ENCODE data around the gene CYP2D6.
A peak's percentile ranks its signal among the peaks of the same experiment; 100 is the strongest.
"Not testable (repeated sequence)": the region's sequence is repeated elsewhere in the genome, so short reads cannot be mapped to it uniquely, and the experiment has no call there.

The CYP2D6 gene

GRCh38 chr22:42134100-42135020 lies 3.8 kb upstream of the CYP2D6 start:
- Histone ChIP-seq H3K4me1 (no peaks in the 10 kb centered on the region), H3K36me3 (replicated peaks) (no peaks in the 10 kb centered on the region), H3K9me3 (no peaks in the 10 kb centered on the region), H3K27me3 (ENCODE audit: low read depth) (no peaks in the 10 kb centered on the region), H3K4me3 (no peak overlapping the region)
- in situ Hi-C loops (cut with MboI; ENCODE audit: low sequenced_read_pairs) = no loop called here
- DNase-seq (ENCODE audit: low spot score in 2 of 2) = no peak

- in situ Hi-C loops (cut with MboI; ENCODE audit: low sequenced_read_pairs) = no loop called here
- Histone ChIP-seq H3K4me1 (no peaks in the 10 kb centered on the region), H3K27me3 (ENCODE audit: low read depth) (no peaks in the 10 kb centered on the region), H3K4me3 (no peak overlapping the region), H3K9me3 (no peaks in the 10 kb centered on the region), H3K36me3 (replicated peaks) (no peaks in the 10 kb centered on the region)
- no peak for DNase-seq (ENCODE audit: low spot score in 2 of 2)
These were observed 1.8 kb upstream of the CYP2D6 start for GRCh38 chr22:42132457-42132856.

- Histone ChIP-seq H3K9me3 (no peaks in the 10 kb centered on the region), H3K36me3 (replicated peaks) (no peaks in the 10 kb centered on the region), H3K4me3 (no peak overlapping the region), H3K27me3 (ENCODE audit: low read depth) (no peaks in the 10 kb centered on the region), H3K4me1 (no peaks in the 10 kb centered on the region)
- no peak for DNase-seq (ENCODE audit: low spot score in 2 of 2)
- in situ Hi-C loops (cut with MboI; ENCODE audit: low sequenced_read_pairs) = no loop called here
These were observed 952 bp upstream of the CYP2D6 start for GRCh38 chr22:42131562-42131961.

- in situ Hi-C loops (cut with MboI; ENCODE audit: low sequenced_read_pairs); H3K36me3 ChIP-seq (replicated peaks); H3K9me3 ChIP-seq; H3K4me3 ChIP-seq; H3K4me1 ChIP-seq; H3K27me3 ChIP-seq (ENCODE audit: low read depth); DNase-seq (ENCODE audit: low spot score in 2 of 2): not testable (repeated sequence)
These were observed 428 bp downstream of the CYP2D6 start for GRCh38 chr22:42130182-42130581.

- DNase-seq (ENCODE audit: low spot score in 2 of 2) = peak in 1 of 2 experiments; percentile 41
- H3K27me3 ChIP-seq (ENCODE audit: low read depth); H3K36me3 ChIP-seq (replicated peaks); H3K4me1 ChIP-seq; in situ Hi-C loops (cut with MboI; ENCODE audit: low sequenced_read_pairs); H3K4me3 ChIP-seq; H3K9me3 ChIP-seq: not testable (repeated sequence)
These were observed 1.6 kb downstream of the CYP2D6 start for GRCh38 chr22:42128776-42129694.

GRCh38 chr22:42128007-42128406 lies 2.6 kb downstream of the CYP2D6 start:
- in situ Hi-C loops (cut with MboI; ENCODE audit: low sequenced_read_pairs); H3K36me3 ChIP-seq (replicated peaks): not testable (repeated sequence)

GRCh38 chr22:42127606-42128005 lies 3.0 kb downstream of the CYP2D6 start:
- no peaks in the 10 kb centered on the region for H3K27me3 ChIP-seq (ENCODE audit: low read depth)
- no peak overlapping the region for H3K4me3 ChIP-seq
- in situ Hi-C loops (cut with MboI; ENCODE audit: low sequenced_read_pairs) = no loop called here
- no peaks in the 10 kb centered on the region for H3K9me3 ChIP-seq
- no peak for DNase-seq (ENCODE audit: low spot score in 2 of 2)
- H3K4me1 ChIP-seq = no peaks in the 10 kb centered on the region
- no peaks in the 10 kb centered on the region for H3K36me3 ChIP-seq (replicated peaks)

More at GRCh38 chr22:42128007-42128406, 2.6 kb downstream of the CYP2D6 start:
- not testable (repeated sequence) for H3K4me1 ChIP-seq; H3K9me3 ChIP-seq; DNase-seq (ENCODE audit: low spot score in 2 of 2); H3K27me3 ChIP-seq (ENCODE audit: low read depth); H3K4me3 ChIP-seq

GRCh38 chr22:42123529-42123928 lies 7.1 kb downstream of the CYP2D6 start:
- DNase-seq (ENCODE audit: low spot score in 2 of 2); in situ Hi-C loops (cut with MboI; ENCODE audit: low sequenced_read_pairs); H3K27me3 ChIP-seq (ENCODE audit: low read depth): not testable (repeated sequence)

GRCh38 chr22:42120231-42121021 lies 10.2 kb downstream of the CYP2D6 start:
- H3K4me3 ChIP-seq; H3K27me3 ChIP-seq (ENCODE audit: low read depth); H3K9me3 ChIP-seq; in situ Hi-C loops (cut with MboI; ENCODE audit: low sequenced_read_pairs); DNase-seq (ENCODE audit: low spot score in 2 of 2); H3K4me1 ChIP-seq; H3K36me3 ChIP-seq (replicated peaks): not testable (repeated sequence)

More at GRCh38 chr22:42123529-42123928, 7.1 kb downstream of the CYP2D6 start:
- not testable (repeated sequence) for H3K9me3 ChIP-seq; H3K4me1 ChIP-seq; H3K4me3 ChIP-seq; H3K36me3 ChIP-seq (replicated peaks)

- Histone ChIP-seq H3K4me3 (no peak overlapping the region), H3K4me1 (no peaks in the 10 kb centered on the region), H3K36me3 (replicated peaks) (no peaks in the 10 kb centered on the region), H3K9me3 (peaks cover 12% of the 10 kb centered on the region), H3K27me3 (ENCODE audit: low read depth) (no peaks in the 10 kb centered on the region)
- DNase-seq (ENCODE audit: low spot score in 2 of 2) = peak in 1 of 2 experiments; percentile 36
- in situ Hi-C loops (cut with MboI; ENCODE audit: low sequenced_read_pairs) = no loop called here
These were observed 13.7 kb downstream of the CYP2D6 start for GRCh38 chr22:42116848-42117424.

GRCh38 chr22:42115420-42115830 lies 15.2 kb downstream of the CYP2D6 start:
- in situ Hi-C loops (cut with MboI; ENCODE audit: low sequenced_read_pairs) = not testable (repeated sequence)

GRCh38 chr22:42114721-42115120 lies 15.9 kb downstream of the CYP2D6 start:
- Histone ChIP-seq H3K9me3 (peaks cover 12% of the 10 kb centered on the region), H3K36me3 (replicated peaks) (no peaks in the 10 kb centered on the region), H3K4me3 (no peak overlapping the region), H3K27me3 (ENCODE audit: low read depth) (no peaks in the 10 kb centered on the region), H3K4me1 (no peaks in the 10 kb centered on the region)
- no peak for DNase-seq (ENCODE audit: low spot score in 2 of 2)
- in situ Hi-C loops (cut with MboI; ENCODE audit: low sequenced_read_pairs) = no loop called here

More at GRCh38 chr22:42115420-42115830, 15.2 kb downstream of the CYP2D6 start:
- H3K36me3 ChIP-seq (replicated peaks); DNase-seq (ENCODE audit: low spot score in 2 of 2); H3K4me1 ChIP-seq; H3K4me3 ChIP-seq; H3K27me3 ChIP-seq (ENCODE audit: low read depth): not testable (repeated sequence)
- H3K9me3 ChIP-seq = peaks cover 12% of the 10 kb centered on the region

GRCh38 chr22:42112793-42113192 lies 17.8 kb downstream of the CYP2D6 start:
- in situ Hi-C loops (cut with MboI; ENCODE audit: low sequenced_read_pairs); DNase-seq (ENCODE audit: low spot score in 2 of 2); H3K36me3 ChIP-seq (replicated peaks); H3K27me3 ChIP-seq (ENCODE audit: low read depth); H3K4me3 ChIP-seq; H3K4me1 ChIP-seq: not testable (repeated sequence)
- peaks cover 12% of the 10 kb centered on the region for H3K9me3 ChIP-seq

All from HAP-1 (cell line).